CD8-positive, alpha-beta memory T cell (primary cell): ENCODE results near the gene STARD8. TPM values are rescaled to one million over a fixed set of nuclear protein-coding genes. Genes with fewer than 3 reads are reported as not detected.
"Not testable (repeated sequence)": the region's sequence is repeated elsewhere in the genome, so short reads cannot be mapped to it uniquely, and the experiment has no call there.

Source experiments
- CTCF ChIA-PET: fragments of 350-600 bp; sonication (Branson Sonifier 250); formaldehyde crosslinking; loops from one replicate; lab custom pipeline; 2021; ENCODE audit warnings: antibody characterized with exemption; lab: Charles Lee
- POLR2A ChIA-PET: fragments of 350-600 bp; sonication (Branson Sonifier 250); formaldehyde crosslinking; loops from one replicate; lab custom pipeline; 2021; ENCODE audit warnings: antibody characterized with exemption; lab: Charles Lee
- DNase-seq, 5 donors: peaks; one replicate each; pipeline versions ENCODE4 v3.0.0 to v3.0.0-alpha.2; 2020 to 2022; ENCODE audit warnings: mixed read lengths in 1 of 5
- H3K27ac ChIP-seq: one replicate; pipeline ENCODE4 v1.7.0; 2013; ENCODE audit warnings: low read depth, mild to moderate bottlenecking, low read length, moderate library complexity
- H3K27me3 ChIP-seq: 2 replicates; pipeline ENCODE4 v1.7.0; 2013; ENCODE audit warnings: low read length, mild to moderate bottlenecking; ENCODE audit not compliant: insufficient read depth, poor library complexity, severe bottlenecking
- H3K36me3 ChIP-seq: 2 replicates; pipeline ENCODE4 v1.7.0; 2013; ENCODE audit warnings: mild to moderate bottlenecking, low read length, moderate library complexity; ENCODE audit not compliant: insufficient read depth
- H3K4me1 ChIP-seq: 2 replicates; pipeline ENCODE4 v1.7.0; 2013; ENCODE audit warnings: mild to moderate bottlenecking, low read length, moderate library complexity; ENCODE audit not compliant: insufficient read depth
- H3K4me3 ChIP-seq: 2 replicates; pipeline ENCODE4 v1.7.0; 2013; ENCODE audit warnings: mild to moderate bottlenecking, low read length
- H3K9me3 ChIP-seq: 2 replicates; pipeline ENCODE4 v1.7.0; 2013; ENCODE audit warnings: mild to moderate bottlenecking, low read length
- H3K27ac Mint-ChIP-seq, 8 donors: one replicate each; pipeline ENCODE4 v1.8.0; 2020 to 2021; ENCODE audit warnings: mixed read lengths in 8 of 8, mild to moderate bottlenecking in 6 of 8, inconsistent platforms in 3 of 8, moderate library complexity in 3 of 8
- H3K27me3 Mint-ChIP-seq, 2 donors: one replicate each; pipeline ENCODE4 v1.8.0; 2020 to 2021; ENCODE audit warnings: mixed read lengths in 2 of 2, mild to moderate bottlenecking in 1 of 2, moderate library complexity in 1 of 2
- H3K36me3 Mint-ChIP-seq, 3 donors: one replicate each; pipeline ENCODE4 v1.8.0; 2020 to 2021; ENCODE audit warnings: mixed read lengths in 3 of 3, inconsistent platforms in 1 of 3, mild to moderate bottlenecking in 1 of 3
- H3K4me1 Mint-ChIP-seq, 3 donors: one replicate each; pipeline ENCODE4 v1.8.0; 2020 to 2021; ENCODE audit warnings: mixed read lengths in 3 of 3, inconsistent platforms in 1 of 3, mild to moderate bottlenecking in 1 of 3
- H3K4me3 Mint-ChIP-seq, 7 donors: one replicate each; pipeline ENCODE4 v1.8.0; 2020 to 2021; ENCODE audit warnings: mixed read lengths in 7 of 7, mild to moderate bottlenecking in 6 of 7, moderate library complexity in 4 of 7, inconsistent platforms in 2 of 7
- H3K9me3 Mint-ChIP-seq, 5 donors: one replicate each; pipeline ENCODE4 v1.8.0; 2020 to 2022; ENCODE audit warnings: mixed read lengths in 5 of 5, mild to moderate bottlenecking in 3 of 5, moderate library complexity in 2 of 5, inconsistent platforms in 1 of 5
- polyA plus RNA-seq: library from polyadenylated mRNA; unstranded; fragments of 300-500 nt; fragmentation: Illumina TruSeq; gene quantifications from one replicate; pipeline ENCODE4 v1.2.3, GENCODE V29; 2021
- total RNA-seq, 2 experiments: library from RNA; stranded (reverse); gene quantifications; one replicate each; pipeline ENCODE4 v1.2.3, GENCODE V29; 2021

The STARD8 gene
- total and polyA plus RNA-seq, 3 experiments from 2014 or later = 0.24 to 0.42 TPM; not detected in 1

DNA sequence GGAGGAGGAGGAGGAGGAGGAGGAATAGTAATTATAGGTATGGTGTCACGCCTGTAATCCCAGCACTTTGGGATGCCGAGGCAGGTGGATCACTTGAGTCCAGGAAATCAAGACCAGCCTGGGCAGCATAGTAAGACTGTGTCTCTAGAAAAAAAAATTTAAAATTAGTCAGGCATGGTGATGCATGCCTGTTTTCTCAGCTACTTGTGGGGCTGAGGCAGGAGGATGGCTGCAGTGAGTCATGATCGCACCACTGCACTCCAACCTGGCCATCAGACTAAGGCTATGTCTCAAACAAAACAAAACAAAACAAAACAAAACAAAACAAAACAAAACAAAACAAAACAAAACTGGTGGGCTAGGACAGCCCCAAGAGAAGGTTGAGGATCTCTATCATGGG, 3.0 kb downstream of the STARD8 start:
- Histone ChIP-seq H3K36me3 (no peaks in the 10 kb centered on the region), H3K4me1 (no peaks in the 10 kb centered on the region), H3K4me3 (no peak overlapping the region), H3K27ac (no peak overlapping the region), H3K27me3 (no peaks in the 10 kb centered on the region), H3K9me3 (no peaks in the 10 kb centered on the region)
- ChIA-PET CTCF (no interaction called here), POLR2A (no interaction called here)
- peaks cover 3 to 18% of the 10 kb centered on the region in 2 donors for H3K27me3 Mint-ChIP-seq
- H3K4me3 Mint-ChIP-seq = no peak overlapping the region
- no peak for DNase-seq
- H3K9me3 Mint-ChIP-seq = peaks cover 0 to 2% (median 0%) of the 10 kb centered on the region in 5 donors
- H3K36me3 Mint-ChIP-seq = no peaks in the 10 kb centered on the region
- H3K4me1 Mint-ChIP-seq = no peaks in the 10 kb centered on the region
- no peak overlapping the region for H3K27ac Mint-ChIP-seq

DNA sequence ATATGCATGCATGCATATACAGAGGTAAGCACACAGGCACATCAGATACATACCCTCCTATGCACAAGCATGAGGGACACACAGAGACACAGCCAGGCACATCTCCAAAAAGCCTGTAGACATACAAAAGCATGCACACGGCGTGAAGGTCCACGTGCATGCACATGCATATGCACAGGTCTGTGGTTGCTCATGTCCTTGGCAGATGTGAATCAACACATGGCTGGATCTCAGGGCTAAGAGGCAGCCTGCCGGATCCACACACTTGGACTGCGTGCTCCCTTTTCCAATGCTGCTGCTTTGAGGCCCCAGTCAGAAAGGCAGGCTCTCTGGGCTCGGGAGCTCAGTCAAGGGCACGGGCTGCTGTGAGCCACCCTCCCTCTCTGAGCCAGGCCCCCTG, 3.6 kb downstream of the STARD8 start:
- Mint-ChIP-seq H3K4me1 (no peaks in the 10 kb centered on the region), H3K4me3 (no peak overlapping the region), H3K36me3 (no peaks in the 10 kb centered on the region), H3K27ac (no peak overlapping the region), H3K27me3 (peaks cover 3 to 16% of the 10 kb centered on the region in 2 donors), H3K9me3 (peaks cover 0 to 2% (median 0%) of the 10 kb centered on the region in 5 donors)
- no peaks in the 10 kb centered on the region for H3K27me3 ChIP-seq
- ChIA-PET POLR2A (no interaction called here), CTCF (no interaction called here)
- no peak for DNase-seq
- H3K27ac ChIP-seq = no peak overlapping the region
- H3K36me3 ChIP-seq = no peaks in the 10 kb centered on the region
- H3K4me3 ChIP-seq = no peak overlapping the region
- H3K4me1 ChIP-seq = no peaks in the 10 kb centered on the region
- H3K9me3 ChIP-seq = no peaks in the 10 kb centered on the region

DNA sequence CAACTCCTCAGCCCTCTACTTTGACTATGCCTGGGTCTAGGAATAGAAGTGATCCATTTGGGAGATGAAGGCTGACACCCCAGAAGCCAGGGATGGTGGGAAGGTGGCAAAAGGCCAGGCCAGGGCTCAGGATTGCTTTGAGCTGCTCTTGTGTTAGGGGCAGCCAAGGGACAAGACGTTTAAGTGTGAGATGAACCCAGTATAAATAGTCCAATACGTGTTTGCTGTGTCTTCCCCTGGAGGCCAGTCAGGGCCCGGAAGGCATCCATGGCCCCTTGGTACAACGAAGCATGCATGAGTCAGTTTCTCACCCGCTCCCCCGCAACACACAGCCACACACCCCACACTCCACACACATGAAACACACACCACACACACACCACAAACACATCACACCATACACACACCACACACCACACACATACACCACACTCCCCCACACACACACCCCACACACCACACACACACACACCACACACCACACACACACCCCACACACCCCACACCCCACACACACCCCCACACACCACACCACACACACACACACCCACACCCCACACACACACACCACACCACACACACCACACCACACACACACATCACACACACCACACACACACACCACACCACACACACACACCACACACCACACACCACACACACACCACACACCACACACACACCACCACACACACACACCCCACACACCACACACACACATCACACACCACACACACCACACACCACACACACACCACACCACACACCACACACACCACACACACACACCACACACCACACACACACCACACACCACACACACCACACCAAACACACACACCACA, 5.1 kb downstream of the STARD8 start:
- H3K27ac ChIP-seq = no peak overlapping the region
- no peaks in the 10 kb centered on the region for H3K4me1 ChIP-seq
- H3K4me1 Mint-ChIP-seq = no peaks in the 10 kb centered on the region
- H3K9me3 Mint-ChIP-seq = peaks cover 0 to 2% (median 0%) of the 10 kb centered on the region in 5 donors
- DNase-seq = no peak
- H3K27me3 Mint-ChIP-seq = peaks cover 3 to 12% of the 10 kb centered on the region in 2 donors
- no peaks in the 10 kb centered on the region for H3K27me3 ChIP-seq
- no peak overlapping the region for H3K4me3 Mint-ChIP-seq
- POLR2A ChIA-PET = no interaction called here
- H3K36me3 ChIP-seq = no peaks in the 10 kb centered on the region
- CTCF ChIA-PET = no interaction called here
- no peaks in the 10 kb centered on the region for H3K36me3 Mint-ChIP-seq
- no peaks in the 10 kb centered on the region for H3K9me3 ChIP-seq
- H3K4me3 ChIP-seq = no peak overlapping the region
- H3K27ac Mint-ChIP-seq = peak overlapping the region in 1 of 8 donors; percentile 4

DNA sequence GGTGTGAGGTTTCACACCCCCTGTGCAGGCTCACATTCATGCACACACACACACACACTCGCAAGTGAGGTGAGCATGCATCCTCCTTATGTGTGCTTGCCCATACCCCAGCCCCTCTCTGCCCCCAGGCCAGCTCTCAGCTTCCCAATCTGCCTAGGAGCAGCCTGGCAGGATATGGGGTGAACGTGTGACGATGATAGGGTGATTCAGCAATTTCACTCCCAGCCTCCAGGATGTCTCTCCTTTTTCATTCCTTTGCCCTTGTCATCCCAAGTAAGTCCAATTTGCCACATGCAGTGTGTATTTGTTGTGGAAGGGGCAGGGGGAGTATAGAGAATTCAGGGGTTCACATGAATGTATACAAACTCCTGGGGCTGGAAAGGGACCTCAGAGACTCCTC, 7.2 kb downstream of the STARD8 start:
- no peaks in the 10 kb centered on the region for H3K9me3 ChIP-seq
- Mint-ChIP-seq H3K4me3 (no peak overlapping the region), H3K4me1 (no peaks in the 10 kb centered on the region), H3K27me3 (peaks cover 0 to 6% of the 10 kb centered on the region in 2 donors), H3K36me3 (no peaks in the 10 kb centered on the region), H3K9me3 (peaks cover 0 to 2% (median 0%) of the 10 kb centered on the region in 5 donors), H3K27ac (no peak overlapping the region)
- no peak overlapping the region for H3K27ac ChIP-seq
- DNase-seq = no peak
- ChIA-PET CTCF (no interaction called here), POLR2A (no interaction called here)
- no peaks in the 10 kb centered on the region for H3K36me3 ChIP-seq
- no peaks in the 10 kb centered on the region for H3K4me1 ChIP-seq
- no peaks in the 10 kb centered on the region for H3K27me3 ChIP-seq
- H3K4me3 ChIP-seq = no peak overlapping the region

DNA sequence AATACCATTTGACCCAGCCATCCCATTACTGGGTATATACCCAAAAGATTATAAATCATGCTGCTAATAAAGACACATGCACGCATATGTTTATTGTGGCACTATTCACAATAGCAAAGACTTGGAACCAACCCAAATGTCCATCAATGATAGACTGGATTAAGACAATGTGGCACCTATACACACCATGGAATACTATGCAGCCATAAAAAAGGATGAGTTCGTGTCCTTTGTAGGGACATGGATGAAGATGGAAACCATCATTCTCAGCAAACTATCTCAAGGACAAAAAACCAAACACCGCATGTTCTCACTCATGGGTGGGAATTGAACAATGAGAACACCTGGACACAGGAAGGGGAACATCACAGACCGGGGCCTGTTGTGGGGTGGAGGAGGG, 9.0 kb downstream of the STARD8 start:
- DNase-seq, POLR2A ChIA-PET, H3K9me3 ChIP-seq, CTCF ChIA-PET, H3K4me3 Mint-ChIP-seq, H3K36me3 Mint-ChIP-seq, H3K27ac ChIP-seq, H3K27ac Mint-ChIP-seq, H3K4me3 ChIP-seq, H3K9me3 Mint-ChIP-seq, H3K4me1 Mint-ChIP-seq, H3K36me3 ChIP-seq, H3K27me3 Mint-ChIP-seq, H3K27me3 ChIP-seq, H3K4me1 ChIP-seq: not testable (repeated sequence)

DNA sequence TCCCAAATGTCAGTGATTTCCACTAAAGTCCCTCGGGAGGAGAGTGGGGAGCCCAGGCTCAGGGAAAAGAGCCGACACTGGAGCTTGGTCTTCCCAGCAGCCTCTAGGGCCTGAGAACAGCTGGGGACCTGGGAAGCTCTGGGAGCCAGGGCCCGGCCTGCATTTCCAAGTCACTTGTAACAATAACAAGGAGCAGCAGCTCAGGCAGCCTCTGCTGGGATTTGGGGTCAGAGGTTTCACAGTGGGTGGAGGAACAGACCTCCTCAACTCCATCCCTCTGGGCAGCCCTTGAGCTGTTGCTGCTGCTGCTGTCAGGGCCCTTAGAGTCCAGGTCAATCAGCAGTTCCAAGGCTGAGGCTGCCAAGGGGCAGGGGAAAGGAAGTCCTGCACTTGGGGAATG, 11.1 kb downstream of the STARD8 start:
- no peaks in the 10 kb centered on the region for H3K27me3 ChIP-seq
- CTCF ChIA-PET = interaction anchor here (1.4 kb wide), 1 partner anchor 14 kb away, joined by 3 read pairs; no protein-coding TSS in a partner anchor
- H3K4me3 ChIP-seq = no peak overlapping the region
- no peak overlapping the region for H3K27ac ChIP-seq
- POLR2A ChIA-PET = no interaction called here
- H3K27me3 Mint-ChIP-seq = peaks cover 0 to 9% of the 10 kb centered on the region in 2 donors
- no peaks in the 10 kb centered on the region for H3K9me3 ChIP-seq
- H3K4me3 Mint-ChIP-seq = no peak overlapping the region
- H3K4me1 ChIP-seq = no peaks in the 10 kb centered on the region
- no peak for DNase-seq
- no peaks in the 10 kb centered on the region for H3K36me3 Mint-ChIP-seq
- no peak overlapping the region for H3K27ac Mint-ChIP-seq
- no peaks in the 10 kb centered on the region for H3K36me3 ChIP-seq
- H3K9me3 Mint-ChIP-seq = no peaks in the 10 kb centered on the region
- no peaks in the 10 kb centered on the region for H3K4me1 Mint-ChIP-seq

DNA sequence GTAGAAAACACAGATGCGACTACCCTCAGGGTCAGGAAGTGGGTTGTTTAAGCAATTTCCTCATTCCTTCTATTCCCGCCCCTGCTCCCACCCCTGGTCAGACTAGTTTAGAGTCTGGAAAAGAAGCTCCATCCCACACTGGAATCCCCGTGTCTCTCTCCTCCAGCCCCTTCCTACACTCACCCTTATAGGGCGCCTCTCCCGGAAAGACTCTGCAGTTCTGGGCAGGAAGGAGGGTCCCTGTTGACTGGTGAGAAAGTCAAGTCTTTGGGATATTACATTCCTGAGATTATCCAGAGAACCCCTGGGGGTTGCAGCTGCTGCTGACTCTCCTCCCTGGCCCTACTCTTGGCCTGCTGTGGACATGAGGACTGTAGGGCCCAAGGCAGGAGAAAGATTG, 11.9 kb downstream of the STARD8 start:
- no peaks in the 10 kb centered on the region for H3K36me3 ChIP-seq
- Mint-ChIP-seq H3K4me3 (no peak overlapping the region), H3K27ac (no peak overlapping the region), H3K9me3 (no peaks in the 10 kb centered on the region), H3K4me1 (no peaks in the 10 kb centered on the region), H3K36me3 (no peaks in the 10 kb centered on the region), H3K27me3 (peaks cover 0 to 9% of the 10 kb centered on the region in 2 donors)
- no peak overlapping the region for H3K4me3 ChIP-seq
- H3K27ac ChIP-seq = no peak overlapping the region
- CTCF ChIA-PET = no interaction called here
- POLR2A ChIA-PET = no interaction called here
- no peaks in the 10 kb centered on the region for H3K9me3 ChIP-seq
- H3K4me1 ChIP-seq = no peaks in the 10 kb centered on the region
- H3K27me3 ChIP-seq = no peaks in the 10 kb centered on the region
- no peak for DNase-seq

DNA sequence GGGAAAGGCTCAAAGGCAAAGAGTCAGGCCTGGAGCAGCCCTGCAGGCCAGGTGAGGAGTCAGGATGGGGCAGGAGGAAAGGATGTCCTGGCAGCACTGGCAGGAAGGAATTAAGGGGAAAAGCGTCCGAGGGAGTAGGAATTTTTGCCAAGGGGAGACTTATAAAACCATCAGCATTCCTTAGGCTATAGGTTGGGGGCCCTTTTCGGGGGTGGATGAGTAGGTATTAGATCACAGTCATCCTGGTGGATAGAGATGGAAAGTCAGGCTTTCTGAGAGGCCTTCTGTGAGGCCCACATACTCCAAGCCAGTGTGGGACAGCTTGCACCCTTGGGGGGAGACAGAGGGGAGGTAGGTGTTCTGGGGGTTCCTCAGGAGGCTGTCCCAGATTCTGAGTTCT, 12.3 kb downstream of the STARD8 start:
- H3K4me1 Mint-ChIP-seq = no peaks in the 10 kb centered on the region
- H3K36me3 Mint-ChIP-seq = no peaks in the 10 kb centered on the region
- CTCF ChIA-PET = no interaction called here

More for the DNA sequence above, 12.3 kb downstream of the STARD8 start:
- Histone ChIP-seq H3K27ac (no peak overlapping the region), H3K4me1 (no peaks in the 10 kb centered on the region), H3K4me3 (no peak overlapping the region), H3K9me3 (no peaks in the 10 kb centered on the region), H3K27me3 (no peaks in the 10 kb centered on the region), H3K36me3 (no peaks in the 10 kb centered on the region)
- Mint-ChIP-seq H3K27ac (no peak overlapping the region), H3K4me3 (no peak overlapping the region), H3K9me3 (no peaks in the 10 kb centered on the region), H3K27me3 (peaks cover 0 to 9% of the 10 kb centered on the region in 2 donors)
- POLR2A ChIA-PET = no interaction called here
- DNase-seq = no peak
